Common myeloid progenitor, CD34-positive (primary cell): ENCODE results near the gene NCKIPSD.

ENCODE experiments used
- CTCF ChIA-PET: fragments of 350-600 bp; sonication (Branson Sonifier 250); formaldehyde crosslinking; loops from one replicate; lab custom pipeline; 2021; ENCODE audit warnings: antibody characterized with exemption; lab: Charles Lee
- POLR2A ChIA-PET: fragments of 350-600 bp; sonication (Branson Sonifier 250); formaldehyde crosslinking; loops from one replicate; lab custom pipeline; 2021; ENCODE audit warnings: antibody characterized with exemption; lab: Charles Lee
- DNase-seq, 3 donors: peaks; one replicate each; pipeline versions ENCODE4 v3.0.0 to v3.0.0-alpha.2; 2013
- H3K27ac ChIP-seq, 2 experiments: 1 replicate in 1 of 2; 2 replicates in 1 of 2; pipeline ENCODE4 v1.7.0; 2013; ENCODE audit warnings: inconsistent platforms in 2 of 2, low read length in 2 of 2, mild to moderate bottlenecking in 2 of 2, low read depth in 1 of 2, moderate library complexity in 1 of 2; ENCODE audit not compliant: severe bottlenecking in 2 of 2, insufficient read depth in 1 of 2, poor library complexity in 1 of 2
- H3K27me3 ChIP-seq, 5 experiments: replicated peaks in 2 of 5; 1 replicate in 3 of 5; 2 replicates in 2 of 5; pipeline versions ENCODE4 v1.6.1 to v1.7.0; 2013; ENCODE audit warnings: low read length in 4 of 5, mild to moderate bottlenecking in 2 of 5, moderate library complexity in 2 of 5, inconsistent platforms in 1 of 5; ENCODE audit not compliant: insufficient read depth in 5 of 5, control insufficient read depth in 4 of 5
- H3K36me3 ChIP-seq, 4 experiments: 1 replicate in 2 of 4; 2 replicates in 2 of 4; pipeline versions ENCODE4 v1.6.1 to v1.7.0; 2013; ENCODE audit warnings: low read length in 3 of 4, control low read depth in 1 of 4, mild to moderate bottlenecking in 1 of 4; ENCODE audit not compliant: control insufficient read depth in 4 of 4, insufficient read depth in 4 of 4
- H3K4me1 ChIP-seq, 4 experiments: 1 replicate in 3 of 4; 2 replicates in 1 of 4; pipeline versions ENCODE4 v1.6.1 to v1.7.1; 2013; ENCODE audit warnings: low read length in 3 of 4, mild to moderate bottlenecking in 3 of 4, control low read depth in 1 of 4, inconsistent platforms in 1 of 4, moderate library complexity in 1 of 4; ENCODE audit not compliant: control insufficient read depth in 4 of 4, insufficient read depth in 4 of 4; ENCODE audit errors: control extremely low read depth in 1 of 4
- H3K4me3 ChIP-seq, 7 experiments: 1 replicate in 4 of 7; 2 replicates in 3 of 7; pipeline versions ENCODE4 v1.5.1 to v1.7.0; 2013; ENCODE audit warnings: mild to moderate bottlenecking in 7 of 7, low read length in 6 of 7, moderate library complexity in 6 of 7, inconsistent platforms in 2 of 7, low read depth in 2 of 7, control low read depth in 1 of 7; ENCODE audit not compliant: insufficient read depth in 4 of 7, control insufficient read depth in 1 of 7; ENCODE audit errors: extremely low read depth in 1 of 7
- H3K9me3 ChIP-seq, 5 experiments: 1 replicate in 4 of 5; 2 replicates in 1 of 5; pipeline versions ENCODE4 v1.6.1 to v1.7.1; 2013; ENCODE audit warnings: low read length in 4 of 5, mild to moderate bottlenecking in 2 of 5, inconsistent platforms in 1 of 5, low read depth in 1 of 5, moderate library complexity in 1 of 5; ENCODE audit not compliant: control insufficient read depth in 4 of 5, insufficient read depth in 2 of 5; ENCODE audit errors: control extremely low read depth in 1 of 5
- WGBS: methylation state at CpG from one replicate; pipeline ENCODE4 v1.1.5; 2013; ENCODE audit not compliant: insufficient coverage; 5-methylcytosine and 5-hydroxymethylcytosine counted together

Gene NCKIPSD

DNA sequence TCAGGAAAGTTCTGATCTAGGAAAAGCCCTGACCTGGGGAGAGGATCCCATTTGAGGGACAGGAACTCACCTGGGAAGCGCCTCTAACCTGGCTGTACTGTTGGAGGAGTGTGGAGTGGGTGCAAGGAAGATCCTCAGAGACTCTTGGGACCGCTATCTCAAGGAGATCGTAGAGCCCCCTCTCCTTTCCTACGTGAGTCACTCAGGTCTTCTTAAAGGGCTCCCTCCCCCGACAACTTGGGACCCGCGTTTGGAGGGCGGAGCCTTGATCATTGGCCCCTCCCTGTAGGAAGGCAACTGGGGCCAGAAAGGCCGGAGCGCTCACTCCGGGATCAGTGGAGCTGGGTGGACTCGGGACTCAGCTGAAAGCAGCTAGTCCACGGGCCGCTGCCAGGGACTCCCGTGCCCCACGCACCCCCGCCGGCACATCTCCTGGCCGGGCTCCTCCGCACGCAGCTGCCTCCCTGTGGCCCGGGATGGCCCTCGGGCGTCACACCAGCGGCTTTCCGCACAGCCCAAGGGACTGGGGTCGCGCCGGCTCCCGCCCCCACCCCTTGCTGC, 51.0 kb downstream of the NCKIPSD start:
- H3K4me3 ChIP-seq: peak overlapping the region; percentile 62 to 93 (median 85)
- CTCF ChIA-PET: interaction anchor here (0.5 to 2.3 kb wide), 17 partner anchors 9 to 486 kb away, joined by 3 to 11 read pairs (median 4); partner anchors contain the start of genes TMEM89 and UQCRC1
- H3K27me3 ChIP-seq: no peaks in the 10 kb centered on the region
- peak overlapping the region in 1 of 2 experiments; percentile 34 for H3K27ac ChIP-seq
- DNase-seq: peak; percentile 36 to 58 (median 51)
- POLR2A ChIA-PET: interaction anchor here (0.6 kb wide), 2 partner anchors 19 to 22 kb away, joined by 3 to 7 read pairs; no protein-coding TSS in a partner anchor
- peaks cover 0 to 27% (median 22%) of the 10 kb centered on the region in 4 experiments for H3K4me1 ChIP-seq
- H3K36me3 ChIP-seq: peaks cover 0 to 35% (median 9%) of the 10 kb centered on the region in 4 experiments
- H3K9me3 ChIP-seq: no peaks in the 10 kb centered on the region
- WGBS: 5% methylated on average over 27 of the region's 30 CpGs

DNA sequence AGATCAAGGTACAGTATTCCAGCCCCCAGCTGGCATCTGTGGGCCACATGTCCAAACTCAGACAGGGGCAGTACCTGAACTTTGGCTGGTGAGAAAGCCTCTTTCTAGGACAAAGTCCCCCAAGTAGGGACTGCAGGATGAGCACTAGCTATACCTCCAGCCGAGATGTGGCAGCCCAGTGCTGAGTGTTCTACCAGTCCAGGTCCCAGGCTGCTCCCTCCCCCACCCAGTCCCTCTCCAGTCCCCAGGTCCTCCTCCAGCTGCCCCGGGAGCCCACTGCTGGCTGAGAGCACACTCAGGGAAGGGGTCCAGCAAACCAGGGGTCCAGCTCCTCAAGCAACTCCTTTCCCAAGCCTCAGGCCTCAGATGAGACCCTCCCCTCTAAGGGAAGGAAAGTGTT, 52.0 kb downstream of the NCKIPSD start:
- no peaks in the 10 kb centered on the region for H3K27me3 ChIP-seq
- ChIA-PET POLR2A (no interaction called here), CTCF (interaction anchor here (1.0 to 2.3 kb wide), 4 partner anchors 22 to 75 kb away, joined by 4 to 7 read pairs (median 4); no protein-coding TSS in a partner anchor)
- peaks cover 0 to 27% (median 22%) of the 10 kb centered on the region in 4 experiments for H3K4me1 ChIP-seq
- H3K27ac ChIP-seq: no peak overlapping the region
- H3K36me3 ChIP-seq: peaks cover 0 to 44% (median 9%) of the 10 kb centered on the region in 4 experiments
- DNase-seq: no peak
- no peak overlapping the region for H3K4me3 ChIP-seq
- H3K9me3 ChIP-seq: no peaks in the 10 kb centered on the region
- WGBS: 100% methylated on average over 1 of the region's 2 CpGs

DNA sequence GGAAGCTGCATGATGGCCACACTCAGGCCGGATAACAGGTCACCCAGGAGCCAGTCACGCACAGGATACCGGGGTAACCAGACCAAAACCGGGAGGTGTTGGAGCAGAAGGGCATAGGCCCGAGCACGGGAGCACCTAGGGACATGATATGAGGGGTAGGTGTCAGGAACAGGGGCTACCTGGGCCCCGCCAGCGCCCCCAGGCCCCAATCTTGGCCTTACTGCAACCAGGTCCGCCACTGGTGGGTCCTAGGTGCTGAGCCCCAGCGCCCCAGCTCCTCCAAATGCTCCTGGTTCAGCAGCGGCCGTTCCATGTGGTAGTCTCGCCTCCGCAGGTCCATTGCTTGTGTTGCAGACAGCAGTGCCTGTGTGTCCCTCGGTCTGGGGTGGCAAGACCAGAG, 52.5 kb downstream of the NCKIPSD start:
- Histone ChIP-seq H3K9me3 (no peaks in the 10 kb centered on the region), H3K4me1 (peaks cover 0 to 27% (median 22%) of the 10 kb centered on the region in 4 experiments), H3K36me3 (peaks cover 0 to 49% (median 10%) of the 10 kb centered on the region in 4 experiments), H3K27me3 (no peaks in the 10 kb centered on the region), H3K27ac (no peak overlapping the region), H3K4me3 (no peak overlapping the region)
- 97% methylated on average over 13 of the region's 15 CpGs for WGBS
- no peak for DNase-seq
- ChIA-PET POLR2A (no interaction called here), CTCF (no interaction called here)

DNA sequence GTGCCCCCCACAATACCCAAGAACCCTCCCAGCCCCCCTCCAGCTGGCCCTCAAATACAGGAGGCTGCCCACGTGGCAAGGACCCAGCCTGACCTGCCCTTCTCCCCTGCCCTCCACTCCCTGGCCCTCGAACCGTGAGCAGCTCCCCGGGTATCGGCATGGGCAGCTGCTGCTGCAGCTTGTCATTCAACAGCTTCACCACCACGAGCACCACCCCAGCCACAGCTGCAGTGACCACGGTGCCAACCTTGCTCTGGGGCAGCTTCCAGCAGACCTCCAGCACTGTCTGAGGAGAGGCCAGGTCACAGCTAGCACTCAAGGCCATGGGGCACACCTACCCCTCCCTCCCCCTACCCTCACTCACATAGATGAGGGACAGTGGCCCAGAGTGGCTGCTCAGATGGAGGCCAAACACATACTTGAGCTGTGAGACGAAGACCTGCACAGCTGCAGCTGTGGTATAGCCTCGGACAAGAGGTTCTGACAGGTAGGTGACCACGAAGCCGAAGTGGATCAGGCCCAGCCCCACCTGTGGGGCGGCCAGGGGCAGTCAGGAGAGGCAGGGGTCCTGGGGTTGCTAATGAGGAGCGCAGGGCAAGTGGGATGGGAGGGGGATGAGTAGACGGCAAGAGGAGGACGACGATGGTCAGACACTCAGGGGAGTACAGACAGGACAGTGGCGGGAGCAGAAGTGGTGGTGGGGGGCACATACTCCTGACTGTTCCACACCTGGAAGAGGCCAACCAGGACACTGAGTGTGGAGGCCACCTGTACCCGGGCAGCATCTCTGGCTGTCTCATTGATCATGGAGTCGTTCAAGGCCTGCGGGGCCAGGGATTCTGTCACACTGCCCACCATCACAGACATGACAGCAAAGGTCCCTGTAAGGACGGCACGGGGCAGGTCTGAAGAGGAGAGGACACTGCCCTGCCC, 53.9 kb downstream of the NCKIPSD start:
- Histone ChIP-seq H3K36me3 (peaks cover 3 to 64% (median 16%) of the 10 kb centered on the region in 4 experiments), H3K9me3 (no peaks in the 10 kb centered on the region), H3K27me3 (no peaks in the 10 kb centered on the region), H3K27ac (no peak overlapping the region), H3K4me1 (peaks cover 0 to 27% (median 22%) of the 10 kb centered on the region in 4 experiments), H3K4me3 (no peak overlapping the region)
- WGBS: 93% methylated on average over 10 of the region's 22 CpGs
- CTCF ChIA-PET: no interaction called here
- POLR2A ChIA-PET: no interaction called here
- DNase-seq: no peak

DNA sequence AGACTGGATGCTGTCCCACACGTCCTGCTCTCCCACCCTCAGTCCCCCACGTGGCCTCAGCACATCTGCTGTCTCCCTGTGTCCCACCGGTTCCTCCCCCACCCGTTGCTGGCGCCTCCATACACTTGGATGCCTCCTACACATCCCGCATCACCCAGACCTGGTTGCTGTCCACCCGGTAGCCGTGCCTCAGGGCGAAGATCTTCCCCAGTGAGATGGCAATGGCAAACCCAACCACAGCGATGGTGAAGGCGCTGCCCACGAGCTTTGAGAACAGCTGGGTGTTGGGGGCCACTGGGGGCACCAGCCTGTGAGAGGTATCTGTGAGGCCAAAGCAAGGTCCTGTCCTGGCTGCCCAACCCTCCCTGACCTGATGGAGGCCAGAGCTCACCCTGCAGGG, 54.9 kb downstream of the NCKIPSD start:
- Histone ChIP-seq H3K27ac (no peak overlapping the region), H3K36me3 (peaks cover 3 to 72% (median 20%) of the 10 kb centered on the region in 4 experiments), H3K4me1 (peaks cover 0 to 18% (median 13%) of the 10 kb centered on the region in 4 experiments), H3K4me3 (no peak overlapping the region), H3K27me3 (no peaks in the 10 kb centered on the region), H3K9me3 (no peaks in the 10 kb centered on the region)
- ChIA-PET POLR2A (no interaction called here), CTCF (no interaction called here)
- no peak for DNase-seq
- 95% methylated on average over 12 of the region's 12 CpGs for WGBS

DNA sequence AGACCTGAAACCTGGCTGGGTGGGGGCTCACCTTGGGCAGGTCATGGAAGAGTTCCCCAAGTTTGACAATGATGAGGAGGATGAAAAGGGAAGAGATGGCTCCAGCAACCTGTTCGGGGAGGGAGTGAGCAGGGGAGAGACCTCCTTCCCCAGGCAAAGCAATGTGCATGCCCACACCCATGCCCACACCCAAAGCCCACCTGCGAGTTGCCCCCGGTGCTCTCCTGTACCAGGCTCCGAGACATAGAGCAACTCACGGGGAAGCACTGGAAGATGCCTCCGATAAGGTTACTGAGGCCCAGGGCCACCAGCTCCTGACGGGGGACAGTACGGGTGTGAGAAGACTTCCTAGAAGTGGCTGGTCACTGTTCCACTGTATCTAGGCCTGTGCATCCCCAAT, 55.3 kb downstream of the NCKIPSD start:
- POLR2A ChIA-PET: no interaction called here
- Histone ChIP-seq H3K4me1 (peaks cover 0 to 14% (median 9%) of the 10 kb centered on the region in 4 experiments), H3K27me3 (no peaks in the 10 kb centered on the region), H3K9me3 (no peaks in the 10 kb centered on the region), H3K27ac (no peak overlapping the region), H3K36me3 (peaks cover 3 to 77% (median 20%) of the 10 kb centered on the region in 4 experiments), H3K4me3 (no peak overlapping the region)
- no peak for DNase-seq
- CTCF ChIA-PET: no interaction called here
- WGBS: 92% methylated on average over 7 of the region's 8 CpGs
